Omental fat pad (tissue), 4 donors: ENCODE data around the gene HEXA. TPM values are rescaled to one million over a fixed set of nuclear protein-coding genes. Genes with fewer than 3 reads are reported as not detected.

Experiments used
- ATAC-seq: fragments of 150-250 bp; one replicate; pipeline ENCODE4 v1.9.1; 2016; ENCODE audit warnings: mild to moderate bottlenecking, moderate library complexity; ENCODE audit not compliant: low FRiP score
- DNase-seq: peaks from one replicate; pipeline ENCODE4 v3.0.0-alpha.2; 2019; ENCODE audit warnings: low spot score
- CTCF ChIP-seq, 3 donors: fragments of 450-650 bp; IDR thresholded peaks; one replicate each; pipeline ENCODE4 v1.5.1; 2016 to 2017; ENCODE audit warnings: antibody characterized with exemption in 3 of 3, mild to moderate bottlenecking in 3 of 3, moderate library complexity in 2 of 3
- total RNA-seq, 4 donors: library from RNA; depleted of rRNA; stranded (reverse); fragments of >200 nt; gene quantifications; one replicate each; pipeline ENCODE4 v1.1.0, GENCODE V29; 2016

HEXA gene
- total RNA-seq, 4 donors from 2014 or later, result 66.4 to 104 (median 74.5) TPM

GRCh38 chr15:72323752-72324151 is 52.1 kb downstream of the HEXA start:
- no peak for ATAC-seq
- TF ChIP-seq CTCF (IDR thresholded peaks at IDR 0.05), result no peak
- DNase-seq, result no peak

- DNase-seq, result peak; percentile 58
- ATAC-seq, result peak; percentile 82
- no peak for TF ChIP-seq CTCF (IDR thresholded peaks at IDR 0.05)
These were observed 55.7 kb downstream of the HEXA start, which contains the start of gene CELF6 for GRCh38 chr15:72319985-72320671. Gene CELF6 (minus strand): TSS chr15:72320157. CDS start chr15:72319874, 283 bp downstream.

GRCh38 chr15:72319360-72319984 is 56.3 kb downstream of the HEXA start:
- TF ChIP-seq CTCF (IDR thresholded peaks at IDR 0.05), result no peak
- peak; percentile 82 for ATAC-seq
- peak; percentile 32 for DNase-seq

- no peak for TF ChIP-seq CTCF (IDR thresholded peaks at IDR 0.05)
- DNase-seq, result no peak
- ATAC-seq, result no peak
These were observed 57.3 kb downstream of the HEXA start for GRCh38 chr15:72318408-72318942.

- DNase-seq (no peak), ATAC-seq (no peak)
- no peak for TF ChIP-seq CTCF (IDR thresholded peaks at IDR 0.05)
These were observed 60.0 kb downstream of the HEXA start for GRCh38 chr15:72315706-72316370.

GRCh38 chr15:72313881-72314280 is 61.9 kb downstream of the HEXA start:
- DNase-seq (no peak), ATAC-seq (no peak)
- TF ChIP-seq CTCF (IDR thresholded peaks at IDR 0.05), result no peak
